ENCODE results near the gene PTGES3L. TPM values are rescaled to one million over a fixed set of nuclear protein-coding genes. Genes with fewer than 3 reads are reported as not detected.

Gene PTGES3L
- 0.06 and 0.23 TPM in 2 replicates for total RNA-seq (2014; rRNA removed; shearing (Covaris generic))

GRCh38 chr17:42979511-42980273, at the start of gene PTGES3L:
PTGES3L (minus strand) TSS chr17:42980080; CDS start chr17:42980053, 27 bp downstream.
- DNase-seq (ENCODE audit: low read depth) = peak; percentile 64

GRCh38 chr17:43028221-43028861, 48.5 kb upstream of the PTGES3L start:
- no peak for DNase-seq (ENCODE audit: low read depth)

- DNase-seq (ENCODE audit: low read depth) = no peak
Observed at GRCh38 chr17:43027091-43028032, 47.5 kb upstream of the PTGES3L start.

- DNase-seq (ENCODE audit: low read depth) = no peak
Observed at GRCh38 chr17:43026595-43026994, 46.7 kb upstream of the PTGES3L start.

- no peak for DNase-seq (ENCODE audit: low read depth)
Observed at GRCh38 chr17:43025766-43026537, 46.1 kb upstream of the PTGES3L start.

- no peak for DNase-seq (ENCODE audit: low read depth)
Observed at GRCh38 chr17:43025290-43025657, 45.4 kb upstream of the PTGES3L start.

- peak; percentile 87 for DNase-seq (ENCODE audit: low read depth)
Observed at GRCh38 chr17:43024407-43025289, 44.8 kb upstream of the PTGES3L start, which contains the start of gene RND2. RND2 (plus strand) TSS chr17:43025231; CDS start chr17:43025348, 117 bp downstream.

GRCh38 chr17:43021741-43022512, 42.0 kb upstream of the PTGES3L start, which contains the start of gene VAT1:
VAT1 (minus strand) TSS chr17:43022385; CDS start chr17:43022322, 63 bp downstream.
- DNase-seq (ENCODE audit: low read depth) = peak; percentile 82

GRCh38 chr17:43020789-43021740, 41.2 kb upstream of the PTGES3L start:
- peak; percentile 72 for DNase-seq (ENCODE audit: low read depth)

GRCh38 chr17:43020030-43020621, 40.2 kb upstream of the PTGES3L start:
- no peak for DNase-seq (ENCODE audit: low read depth)

GRCh38 chr17:43019418-43019817, 39.5 kb upstream of the PTGES3L start:
- no peak for DNase-seq (ENCODE audit: low read depth)

GRCh38 chr17:43018932-43019331, 39.1 kb upstream of the PTGES3L start:
- DNase-seq (ENCODE audit: low read depth) = no peak

GRCh38 chr17:43018008-43018853, 38.4 kb upstream of the PTGES3L start:
- DNase-seq (ENCODE audit: low read depth) = no peak

GRCh38 chr17:43016216-43016615, 36.3 kb upstream of the PTGES3L start:
- DNase-seq (ENCODE audit: low read depth) = no peak

- no peak for DNase-seq (ENCODE audit: low read depth)
Observed at GRCh38 chr17:43015579-43015978, 35.7 kb upstream of the PTGES3L start.

GRCh38 chr17:43014649-43015542, 35.0 kb upstream of the PTGES3L start:
- no peak for DNase-seq (ENCODE audit: low read depth)

Measured in Daoy (cell line).